HEK293 (cell line): Measurements from ENCODE around the gene ADD1.

Experiments used
- CTCF ChIA-PET: fragments of 350-600 bp; formaldehyde crosslinking; extraction: SDS; loops from one replicate; lab custom pipeline; 2021; ENCODE audit warnings: antibody characterized with exemption; lab: Yijun Ruan, JAX
- POLR2A ChIA-PET: fragments of 300-600 bp; formaldehyde crosslinking; extraction: SDS; loops from one replicate; lab custom pipeline; 2020; ENCODE audit warnings: antibody characterized with exemption, inconsistent platforms; lab: Yijun Ruan, JAX
- H3K27ac ChIP-seq: fragments of 200-500 bp; sonication (Bioruptor generic); 2 replicates; pipeline ENCODE4 v1.5.1; 2014; ENCODE audit warnings: low read depth, low read length, control low read depth, inconsistent platforms; ENCODE audit errors: extremely low read depth
- H3K36me3 ChIP-seq, 2 experiments: fragments of 200-500 bp in 1 of 2; sonication (Bioruptor generic) in 1 of 2; 1 replicate in 1 of 2; 2 replicates in 1 of 2; pipeline ENCODE4 v1.5.1; 2014 to 2017; ENCODE audit warnings: inconsistent platforms in 2 of 2, low read length in 2 of 2; ENCODE audit not compliant: control insufficient read depth in 2 of 2, insufficient read depth in 1 of 2
- H3K4me1 ChIP-seq: fragments of 200-500 bp; sonication (Bioruptor generic); 2 replicates; pipeline ENCODE4 v1.5.1; 2014; ENCODE audit warnings: mild to moderate bottlenecking, low read length, inconsistent platforms; ENCODE audit not compliant: control insufficient read depth, insufficient read depth
- H3K4me3 ChIP-seq: 2 replicates; pipeline ENCODE4 v1.5.1; 2011; ENCODE audit warnings: low read depth, mild to moderate bottlenecking, control low read depth, low read length, moderate library complexity
- H3K9me3 ChIP-seq: fragments of 200-500 bp; sonication (Bioruptor generic); 2 replicates; pipeline ENCODE4 v1.5.1; 2014; ENCODE audit warnings: low read depth, low read length, inconsistent platforms; ENCODE audit not compliant: control insufficient read depth, insufficient read depth
- KLF7 ChIP-seq: fragments of 450-650 bp; formaldehyde crosslinking; IDR thresholded peaks from 2 replicates; pipeline ENCODE4 v1.5.1; 2016; ENCODE audit warnings: missing biosample characterization, missing genetic modification characterization, borderline replicate concordance
- SP2 ChIP-seq: fragments of 450-650 bp; formaldehyde crosslinking; IDR thresholded peaks from 2 replicates; pipeline ENCODE4 v1.5.1; 2016; ENCODE audit warnings: missing biosample characterization, missing genetic modification characterization
- ZFHX2 ChIP-seq: fragments of 450-650 bp; formaldehyde crosslinking; conservative IDR thresholded peaks from 2 replicates; pipeline ENCODE4 v1.5.1; 2016; ENCODE audit warnings: missing biosample characterization, missing genetic modification characterization
- ZNF112 ChIP-seq: fragments of 450-650 bp; formaldehyde crosslinking; IDR thresholded peaks from 2 replicates; pipeline ENCODE4 v1.5.0; 2017; ENCODE audit warnings: missing biosample characterization, missing genetic modification characterization
- ZNF175 ChIP-seq: fragments of 450-650 bp; formaldehyde crosslinking; IDR thresholded peaks from 2 replicates; pipeline ENCODE4 v1.5.1; 2016; ENCODE audit warnings: missing biosample characterization, missing genetic modification characterization
- ZNF184 ChIP-seq: fragments of 450-650 bp; IDR thresholded peaks from 2 replicates; pipeline ENCODE4 v1.5.1; 2018; ENCODE audit warnings: missing biosample characterization, mild to moderate bottlenecking, missing genetic modification characterization
- ZNF311 ChIP-seq: fragments of 450-650 bp; formaldehyde crosslinking; IDR thresholded peaks from 2 replicates; pipeline ENCODE4 v1.5.1; 2017; ENCODE audit warnings: missing biosample characterization, missing genetic modification characterization, borderline replicate concordance
- ZNF366 ChIP-seq: fragments of 450-650 bp; formaldehyde crosslinking; conservative IDR thresholded peaks from 2 replicates; pipeline ENCODE4 v1.5.1; 2016; ENCODE audit warnings: missing biosample characterization, missing genetic modification characterization
- ZNF449 ChIP-seq: fragments of 450-650 bp; formaldehyde crosslinking; IDR thresholded peaks from 2 replicates; pipeline ENCODE4 v1.5.1; 2017; ENCODE audit warnings: missing biosample characterization, mild to moderate bottlenecking, missing genetic modification characterization, moderate library complexity
- ZNF624 ChIP-seq: fragments of 450-650 bp; formaldehyde crosslinking; IDR thresholded peaks from 2 replicates; pipeline ENCODE4 v1.5.1; 2017; ENCODE audit warnings: missing biosample characterization, missing genetic modification characterization
- ZNF626 ChIP-seq: fragments of 450-650 bp; sonication (Bioruptor Pico); formaldehyde crosslinking; IDR thresholded peaks from 2 replicates; pipeline ENCODE4 v1.5.1; 2018; ENCODE audit warnings: missing biosample characterization, missing genetic modification characterization, inconsistent platforms

Gene ADD1

GRCh38 chr4:2837110-2837903 is 6.3 kb upstream of the ADD1 start (continued):
- TF ChIP-seq SP2 (tag by site-specific recombination) (no peak), ZNF112 (no peak), ZNF311 (tag by site-specific recombination) (no peak), ZNF175 (no peak), ZNF626 (tag by site-specific recombination) (no peak), ZNF184 (tag by site-specific recombination) (no peak), ZNF366 (tag by site-specific recombination) (no peak)

GRCh38 chr4:2837904-2838496 is 5.6 kb upstream of the ADD1 start:
- no peak overlapping the region for H3K4me3 ChIP-seq

GRCh38 chr4:2839060-2839459 is 4.6 kb upstream of the ADD1 start:
- no peak for TF ChIP-seq ZFHX2 (tag by site-specific recombination)
- Histone ChIP-seq H3K27ac (no peak overlapping the region), H3K4me1 (no peaks in the 10 kb centered on the region), H3K9me3 (no peaks in the 10 kb centered on the region), H3K4me3 (no peak overlapping the region), H3K36me3 (peaks cover 0 to 23% of the 10 kb centered on the region in 2 experiments; a peak in 1 of 3 replicates)
- ChIA-PET POLR2A (no interaction called here), CTCF (interaction anchor here (0.6 kb wide), 1 partner anchor 74 kb away, joined by 3 read pairs; no protein-coding TSS in a partner anchor)

More at GRCh38 chr4:2837904-2838496, 5.6 kb upstream of the ADD1 start:
- no peaks in the 10 kb centered on the region for H3K9me3 ChIP-seq
- H3K27ac ChIP-seq: peak overlapping the region; percentile 12; the same call in 1 of the 2 replicates
- ChIA-PET CTCF (interaction anchor here (0.7 kb wide), 1 partner anchor 374 kb away, joined by 4 read pairs; no protein-coding TSS in a partner anchor), POLR2A (interaction anchor here (0.5 kb wide), 1 partner anchor 22 kb away, joined by 4 read pairs; no protein-coding TSS in a partner anchor)
- peaks cover 0 to 33% of the 10 kb centered on the region in 2 experiments; a peak in 1 of 3 replicates for H3K36me3 ChIP-seq
- no peaks in the 10 kb centered on the region for H3K4me1 ChIP-seq
- 0 out of 2 replicates have a peak, but pooled peaks have one; percentile 12 for TF ChIP-seq SP2 (tag by site-specific recombination)
- TF ChIP-seq ZNF624: no peak
- TF ChIP-seq, all 188 proteins: peak for 1

- CTCF ChIA-PET: no interaction called here
- H3K4me1 ChIP-seq: no peaks in the 10 kb centered on the region
- TF ChIP-seq KLF7 (tag by site-specific recombination) (no peak), ZNF449 (tag by site-specific recombination) (peak; percentile 20; the same call in 1 of the 2 replicates)
- TF ChIP-seq, all 188 proteins: peak for 1
- Histone ChIP-seq H3K27ac (peak overlapping the region; percentile 86; the same call in 1 of the 2 replicates), H3K36me3 (no peaks in the 10 kb centered on the region), H3K4me3 (peak overlapping the region; percentile 80), H3K9me3 (no peaks in the 10 kb centered on the region)
- POLR2A ChIA-PET: interaction anchor here (1.8 kb wide), 1 partner anchor 19 kb away, joined by 8 read pairs; no protein-coding TSS in a partner anchor
Observed at GRCh38 chr4:2842687-2843262, 869 bp upstream of the ADD1 start.
